Astrocyte of the spinal cord (primary cell): ENCODE measurements around the gene NES.

ENCODE experiments used
- DNase-seq: peaks from one replicate; pipeline ENCODE4 v3.0.0; 2011; ENCODE audit warnings: low read depth, low spot score
- H3K4me3 ChIP-seq: 2 replicates; pipeline ENCODE4 v1.5.1; 2011; ENCODE audit warnings: low read depth, mild to moderate bottlenecking, low read length, moderate library complexity
- in situ Hi-C: cut with HindIII; loops from 2 replicates; pipeline ENCODE4 v1.10.0; 2017; ENCODE audit warnings: low sequenced_read_pairs
- TF ChIP-seq, protein P1 (sequence below): IDR thresholded peaks from 2 replicates; pipeline ENCODE4 v1.5.1; 2012; ENCODE audit warnings: low read depth, mild to moderate bottlenecking, low read length, inconsistent platforms

The NES gene

GRCh38 chr1:156629823-156630449, 47.3 kb downstream of the NES start:
- H3K4me3 ChIP-seq: no peak overlapping the region
- in situ Hi-C loops: no loop called here
- DNase-seq: no peak
- TF ChIP-seq, protein P1, sequence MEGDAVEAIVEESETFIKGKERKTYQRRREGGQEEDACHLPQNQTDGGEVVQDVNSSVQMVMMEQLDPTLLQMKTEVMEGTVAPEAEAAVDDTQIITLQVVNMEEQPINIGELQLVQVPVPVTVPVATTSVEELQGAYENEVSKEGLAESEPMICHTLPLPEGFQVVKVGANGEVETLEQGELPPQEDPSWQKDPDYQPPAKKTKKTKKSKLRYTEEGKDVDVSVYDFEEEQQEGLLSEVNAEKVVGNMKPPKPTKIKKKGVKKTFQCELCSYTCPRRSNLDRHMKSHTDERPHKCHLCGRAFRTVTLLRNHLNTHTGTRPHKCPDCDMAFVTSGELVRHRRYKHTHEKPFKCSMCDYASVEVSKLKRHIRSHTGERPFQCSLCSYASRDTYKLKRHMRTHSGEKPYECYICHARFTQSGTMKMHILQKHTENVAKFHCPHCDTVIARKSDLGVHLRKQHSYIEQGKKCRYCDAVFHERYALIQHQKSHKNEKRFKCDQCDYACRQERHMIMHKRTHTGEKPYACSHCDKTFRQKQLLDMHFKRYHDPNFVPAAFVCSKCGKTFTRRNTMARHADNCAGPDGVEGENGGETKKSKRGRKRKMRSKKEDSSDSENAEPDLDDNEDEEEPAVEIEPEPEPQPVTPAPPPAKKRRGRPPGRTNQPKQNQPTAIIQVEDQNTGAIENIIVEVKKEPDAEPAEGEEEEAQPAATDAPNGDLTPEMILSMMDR: no peak

DNA sequence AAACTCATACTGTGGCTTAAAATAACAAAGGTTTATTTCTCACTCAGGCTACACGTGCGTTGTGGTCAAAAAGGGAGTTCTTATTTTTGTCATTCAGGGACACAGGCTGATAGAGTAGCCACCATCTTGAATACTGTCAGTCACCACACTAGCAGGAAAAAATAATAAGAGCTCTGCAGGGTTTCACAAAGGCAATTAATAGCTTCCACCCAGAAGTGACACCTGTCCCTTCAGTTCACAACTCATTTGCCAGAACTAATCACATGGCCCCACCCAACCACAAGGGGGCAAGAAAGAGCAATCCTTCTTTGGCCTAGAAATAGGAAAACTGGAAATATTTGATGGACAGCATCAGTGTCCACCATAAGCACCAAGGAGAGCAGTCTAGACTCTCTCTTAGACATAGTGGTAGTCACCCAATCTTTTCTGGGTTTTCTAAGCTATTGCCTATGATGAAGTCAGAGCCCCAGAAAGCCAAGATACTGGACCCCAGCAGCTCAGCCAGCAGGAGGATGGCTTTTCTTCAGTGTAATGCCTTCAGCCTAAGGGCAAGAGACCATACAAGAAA, 49.8 kb downstream of the NES start:
- H3K4me3 ChIP-seq: no peak overlapping the region
- DNase-seq: peak; percentile 36
- TF ChIP-seq, protein P1: peak; percentile 76
- in situ Hi-C loops: no loop called here

DNA sequence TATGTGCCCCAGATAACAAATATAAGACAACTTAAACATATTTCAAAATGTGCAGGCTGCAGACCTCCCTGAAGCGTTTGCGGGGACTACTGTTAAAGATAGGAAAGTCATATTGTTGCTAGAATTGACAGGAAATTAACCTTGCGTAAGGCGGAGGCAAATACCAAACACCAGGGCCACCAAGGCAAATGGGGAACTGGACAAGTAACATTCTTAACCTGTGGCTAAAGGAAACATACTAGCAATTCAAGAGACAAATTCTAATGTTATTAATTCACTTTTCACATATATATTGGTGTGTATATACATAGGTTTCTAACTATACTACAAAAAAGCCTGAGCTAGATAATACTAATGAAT, 51.1 kb downstream of the NES start:
- DNase-seq: no peak
- in situ Hi-C loops: no loop called here

DNA sequence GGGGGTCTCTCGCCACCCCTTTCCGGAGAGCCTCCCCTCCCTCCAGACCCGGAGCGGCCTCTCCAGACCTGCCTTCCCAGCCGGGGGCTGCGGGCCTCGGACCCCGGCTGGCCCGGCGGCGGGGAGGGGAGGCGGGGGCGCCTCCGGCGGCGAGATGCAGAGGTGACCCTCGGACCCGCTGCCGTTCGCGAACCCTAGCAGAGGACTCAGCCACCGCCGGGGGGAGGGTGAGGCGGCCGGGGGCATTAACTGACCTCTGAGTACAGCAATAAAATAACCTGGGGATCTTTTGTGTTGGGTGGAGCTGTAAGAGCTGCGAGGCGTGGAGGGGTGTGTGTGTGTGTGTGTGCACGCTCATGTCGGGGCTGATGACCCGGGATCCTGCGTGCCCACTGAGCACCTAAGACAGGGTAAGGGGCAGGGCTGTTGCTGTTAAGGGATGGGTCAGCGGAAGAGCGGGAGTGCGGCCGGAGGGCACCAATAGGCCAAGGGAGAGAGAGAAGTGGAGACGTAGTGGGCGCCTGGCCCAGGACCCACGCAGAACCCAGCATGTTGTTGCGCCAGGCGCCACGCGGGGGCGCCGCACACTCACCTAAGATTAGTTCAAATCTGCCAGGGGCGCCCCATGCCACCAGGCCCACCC, 51.6 kb downstream of the NES start:
- H3K4me3 ChIP-seq: no peak overlapping the region
- TF ChIP-seq, protein P1: peak; percentile 86
- in situ Hi-C loops: no loop called here
- DNase-seq: peak; percentile 40

More for the DNA sequence above, 51.1 kb downstream of the NES start:
- H3K4me3 ChIP-seq: no peak overlapping the region
- TF ChIP-seq, protein P1: no peak

DNA sequence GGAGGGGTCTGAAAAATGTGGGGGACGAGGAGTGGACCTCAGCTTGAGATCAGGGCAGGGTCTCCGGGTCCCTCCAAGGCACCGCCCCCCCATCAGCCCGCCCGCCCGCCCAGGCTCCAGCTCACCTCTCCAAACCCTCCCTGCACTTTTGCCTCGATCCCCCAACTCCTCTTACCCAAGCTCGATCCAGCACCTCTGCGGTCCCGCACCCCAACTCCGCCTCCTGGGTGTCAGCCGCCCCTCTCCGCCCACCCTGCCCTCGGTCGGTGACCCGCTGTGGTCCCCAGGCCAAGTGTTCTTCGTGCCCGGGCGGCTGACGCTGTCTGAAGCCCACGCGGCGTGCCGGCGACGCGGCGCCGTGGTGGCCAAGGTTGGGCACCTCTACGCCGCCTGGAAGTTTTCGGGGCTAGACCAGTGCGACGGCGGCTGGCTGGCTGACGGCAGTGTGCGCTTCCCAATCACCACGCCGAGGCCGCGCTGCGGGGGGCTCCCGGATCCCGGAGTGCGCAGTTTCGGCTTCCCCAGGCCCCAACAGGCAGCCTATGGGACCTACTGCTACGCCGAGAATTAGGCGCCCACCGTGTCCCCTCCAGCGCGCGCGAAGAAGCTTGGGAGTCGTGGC, 52.3 kb downstream of the NES start:
- in situ Hi-C loops: no loop called here
- no peak for DNase-seq
- no peak overlapping the region for H3K4me3 ChIP-seq
- TF ChIP-seq, protein P1: no peak

GRCh38 chr1:156623946-156624813, 53.0 kb downstream of the NES start:
- peak; percentile 21 for DNase-seq

More at GRCh38 chr1:156623946-156624813, 53.0 kb downstream of the NES start:
- in situ Hi-C loops: no loop called here
- H3K4me3 ChIP-seq: peak overlapping the region; percentile 3
- TF ChIP-seq, protein P1: peak; percentile 52
